ENCODE measurements around the gene JPH4. TPM values are rescaled to one million over a fixed set of nuclear protein-coding genes. Genes with fewer than 3 reads are reported as not detected.
"Not testable (repeated sequence)": the region's sequence is repeated elsewhere in the genome, so short reads cannot be mapped to it uniquely, and the experiment has no call there.

Gene JPH4
- total and polyA plus RNA-seq, 8 donors, result 0.12 to 1.3 (median 0.41) TPM

DNA sequence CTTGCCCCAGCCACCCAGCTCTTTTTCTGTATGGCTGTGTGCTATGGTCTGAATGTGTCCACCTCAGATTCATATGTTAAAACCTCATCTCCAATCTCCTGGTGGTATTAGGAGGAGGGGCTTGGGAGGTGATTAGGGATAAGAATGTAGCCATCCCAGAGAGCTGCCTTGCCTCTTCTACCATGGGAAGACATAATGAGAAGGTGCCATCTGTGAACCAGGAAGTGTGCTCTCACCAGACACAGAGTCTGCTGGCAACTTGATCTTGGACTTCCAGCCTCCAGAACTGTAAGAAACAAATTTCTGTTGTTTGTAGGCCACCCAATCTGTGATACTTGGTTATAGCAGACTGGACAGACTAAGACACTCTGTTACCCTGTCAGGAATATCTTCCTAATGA lies 22.8 kb upstream of the JPH4 start:
- DNase-seq, result no peak
- H3K36me3 ChIP-seq, result no peaks in the 10 kb centered on the region
- FAIRE-seq, result no peak
- H3K4me1 ChIP-seq, result peaks cover 0 to 8% (median 0%) of the 10 kb centered on the region in 3 donors
- no peak overlapping the region for H3K4me3 ChIP-seq
- TF ChIP-seq, protein P1, sequence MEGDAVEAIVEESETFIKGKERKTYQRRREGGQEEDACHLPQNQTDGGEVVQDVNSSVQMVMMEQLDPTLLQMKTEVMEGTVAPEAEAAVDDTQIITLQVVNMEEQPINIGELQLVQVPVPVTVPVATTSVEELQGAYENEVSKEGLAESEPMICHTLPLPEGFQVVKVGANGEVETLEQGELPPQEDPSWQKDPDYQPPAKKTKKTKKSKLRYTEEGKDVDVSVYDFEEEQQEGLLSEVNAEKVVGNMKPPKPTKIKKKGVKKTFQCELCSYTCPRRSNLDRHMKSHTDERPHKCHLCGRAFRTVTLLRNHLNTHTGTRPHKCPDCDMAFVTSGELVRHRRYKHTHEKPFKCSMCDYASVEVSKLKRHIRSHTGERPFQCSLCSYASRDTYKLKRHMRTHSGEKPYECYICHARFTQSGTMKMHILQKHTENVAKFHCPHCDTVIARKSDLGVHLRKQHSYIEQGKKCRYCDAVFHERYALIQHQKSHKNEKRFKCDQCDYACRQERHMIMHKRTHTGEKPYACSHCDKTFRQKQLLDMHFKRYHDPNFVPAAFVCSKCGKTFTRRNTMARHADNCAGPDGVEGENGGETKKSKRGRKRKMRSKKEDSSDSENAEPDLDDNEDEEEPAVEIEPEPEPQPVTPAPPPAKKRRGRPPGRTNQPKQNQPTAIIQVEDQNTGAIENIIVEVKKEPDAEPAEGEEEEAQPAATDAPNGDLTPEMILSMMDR (IDR thresholded peaks at IDR 0.05), result no peak
- intact Hi-C loops (cut with DNase I), result no loop called here
- ATAC-seq, result peak; percentile 42 to 72 (median 58)
- H3K9me3 ChIP-seq, result no peaks in the 10 kb centered on the region
- no peaks in the 10 kb centered on the region for H3K27me3 ChIP-seq
- H3K27ac ChIP-seq, result peak overlapping the region in 2 of 4 donors; percentile 7 to 37

DNA sequence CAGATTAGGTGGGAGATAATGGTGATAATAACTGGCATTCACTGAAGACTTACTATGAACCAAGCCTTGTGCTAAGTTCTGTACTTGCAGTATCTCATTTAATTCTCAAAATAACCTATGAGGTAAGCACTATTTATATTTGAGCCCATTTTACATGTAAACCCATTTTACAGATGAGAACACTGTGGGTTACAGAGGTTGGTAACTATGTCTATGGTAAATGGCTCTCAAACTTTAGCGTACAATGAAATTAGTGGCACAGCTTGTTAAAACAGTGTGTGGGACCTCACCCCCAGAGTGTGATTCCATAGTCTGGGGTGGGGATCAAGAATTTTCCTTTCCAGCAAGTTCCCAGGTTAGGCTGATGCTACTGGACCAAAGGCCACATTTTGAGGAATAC lies 22.2 kb upstream of the JPH4 start:
- 97 to 98% methylated on average over 1 of the region's 1 CpG for WGBS, 2 donors
- Histone ChIP-seq H3K4me3 (no peak overlapping the region), H3K9me3 (no peaks in the 10 kb centered on the region), H3K27me3 (no peaks in the 10 kb centered on the region), H3K4me1 (peaks cover 0 to 8% (median 0%) of the 10 kb centered on the region in 3 donors), H3K27ac (no peak overlapping the region), H3K36me3 (no peaks in the 10 kb centered on the region)
- intact Hi-C loops (cut with DNase I), result no loop called here
- DNase-seq (no peak), ATAC-seq (no peak), FAIRE-seq (no peak)
- TF ChIP-seq, protein P1 (IDR thresholded peaks at IDR 0.05), result no peak

DNA sequence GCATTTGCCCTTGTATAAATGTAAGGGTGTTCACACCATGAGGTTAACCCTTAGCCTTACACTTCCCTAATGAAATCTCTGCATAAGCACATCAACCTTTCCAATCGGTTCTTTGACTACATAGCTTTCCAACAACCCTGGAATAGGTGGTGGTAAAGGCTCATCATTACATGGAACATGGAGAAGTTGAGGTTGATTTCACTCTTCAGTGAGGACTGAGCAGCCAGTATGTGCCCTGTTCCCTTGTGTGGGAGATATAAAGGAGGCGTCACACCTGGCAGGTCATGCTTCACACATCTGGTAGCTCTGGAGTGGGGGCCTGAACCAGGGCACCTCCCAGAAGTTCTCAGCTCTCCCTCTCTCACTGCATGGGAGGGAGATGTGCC lies 21.7 kb upstream of the JPH4 start:
- no peaks in the 10 kb centered on the region for H3K9me3 ChIP-seq
- DNase-seq (no peak), ATAC-seq (no peak), FAIRE-seq (no peak)
- no peaks in the 10 kb centered on the region for H3K36me3 ChIP-seq
- H3K4me3 ChIP-seq, result no peak overlapping the region
- intact Hi-C loops (cut with DNase I), result no loop called here
- no peak overlapping the region for H3K27ac ChIP-seq
- 47 to 97% methylated on average over 2 of the region's 2 CpGs for WGBS, 2 donors
- TF ChIP-seq, protein P1 (IDR thresholded peaks at IDR 0.05), result no peak
- H3K4me1 ChIP-seq, result peaks cover 0 to 8% (median 0%) of the 10 kb centered on the region in 3 donors
- H3K27me3 ChIP-seq, result no peaks in the 10 kb centered on the region

DNA sequence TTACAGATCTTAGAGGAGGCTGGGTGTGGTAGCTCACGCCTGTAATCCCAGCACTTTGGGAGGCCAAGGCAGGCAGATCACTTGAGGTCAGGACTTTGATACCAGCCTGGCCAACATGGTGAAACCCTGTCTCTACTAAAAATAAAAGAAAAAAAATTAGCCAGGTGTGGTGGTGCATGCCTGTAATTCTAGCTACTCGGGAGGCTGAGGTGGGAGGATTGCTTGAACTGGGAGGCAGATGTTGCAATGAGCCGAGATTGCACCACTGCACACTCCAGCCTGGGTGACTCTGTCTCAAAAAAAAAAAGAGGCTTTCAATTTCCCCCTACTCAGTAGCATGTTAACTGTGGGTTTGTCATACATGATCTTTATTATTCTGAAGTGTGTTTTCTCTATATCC lies 15.6 kb upstream of the JPH4 start:
- H3K36me3 ChIP-seq; H3K27me3 ChIP-seq; intact Hi-C loops (cut with DNase I); H3K27ac ChIP-seq; FAIRE-seq; ATAC-seq; H3K4me3 ChIP-seq; DNase-seq; H3K9me3 ChIP-seq; H3K4me1 ChIP-seq: not testable (repeated sequence)
- WGBS, 2 donors, result 94 to 98% methylated on average over 3 of the region's 3 CpGs

DNA sequence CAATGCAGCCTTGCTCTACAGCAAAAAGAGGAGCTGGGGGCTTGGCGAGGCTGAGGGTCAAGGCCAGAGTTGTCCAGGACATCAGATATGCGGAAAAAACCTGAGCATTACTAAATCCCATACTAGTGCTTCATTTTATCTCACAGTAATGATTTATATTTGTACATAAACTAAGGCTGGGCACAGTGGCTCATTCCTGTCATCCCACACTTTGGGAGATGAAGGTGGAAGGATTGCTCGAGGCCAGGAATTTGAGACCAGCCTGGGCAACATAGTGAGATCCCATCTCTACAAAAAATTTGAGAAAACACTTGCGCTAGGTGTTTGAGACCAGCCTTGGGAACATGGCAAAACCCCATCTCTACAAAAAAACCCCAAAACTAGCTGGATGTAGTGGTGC lies 11.6 kb upstream of the JPH4 start:
- FAIRE-seq (no peak), DNase-seq (no peak), ATAC-seq (no peak)
- Histone ChIP-seq H3K36me3 (no peaks in the 10 kb centered on the region), H3K4me1 (peaks cover 0 to 5% (median 0%) of the 10 kb centered on the region in 3 donors), H3K4me3 (no peak overlapping the region), H3K27ac (no peak overlapping the region), H3K27me3 (no peaks in the 10 kb centered on the region), H3K9me3 (no peaks in the 10 kb centered on the region)
- TF ChIP-seq, protein P1 (IDR thresholded peaks at IDR 0.05), result no peak
- intact Hi-C loops (cut with DNase I), result no loop called here
- 89% methylated on average over 4 of the region's 4 CpGs for WGBS, 2 donors

Data from pancreas (tissue), 10 donors.